Type B pancreatic cell (in vitro differentiated cells): ENCODE data around the gene BPI. TPM values are rescaled to one million over a fixed set of nuclear protein-coding genes. Genes with fewer than 3 reads are reported as not detected.

Experiments
- DNase-seq: peaks from one replicate; pipeline ENCODE4 v3.0.0; 2021; ENCODE audit warnings: mixed read lengths; ENCODE audit not compliant: unreplicated experiment; ENCODE audit errors: extremely low spot score
- H3K27ac Mint-ChIP-seq: 2 replicates; pipeline ENCODE4 v1.8.0; 2021; ENCODE audit warnings: mild to moderate bottlenecking, mixed read lengths
- H3K27me3 Mint-ChIP-seq: 2 replicates; pipeline ENCODE4 v1.8.0; 2021; ENCODE audit warnings: mixed read lengths
- H3K36me3 Mint-ChIP-seq: 2 replicates; pipeline ENCODE4 v1.8.0; 2021; ENCODE audit warnings: mixed read lengths
- H3K4me1 Mint-ChIP-seq: one replicate; pipeline ENCODE4 v1.8.0; 2021; ENCODE audit warnings: mixed read lengths; ENCODE audit not compliant: unreplicated experiment
- H3K4me3 Mint-ChIP-seq: 2 replicates; pipeline ENCODE4 v1.8.0; 2021; ENCODE audit warnings: mild to moderate bottlenecking, mixed read lengths
- H3K9me3 Mint-ChIP-seq: 2 replicates; pipeline ENCODE4 v1.8.0; 2021; ENCODE audit warnings: mixed read lengths
- total RNA-seq: library from RNA; stranded (reverse); gene quantifications from 2 replicates; pipeline ENCODE4 v1.2.1, GENCODE V29; 2021; ENCODE audit warnings: low replicate concordance
- TF ChIP-seq, protein P1 (sequence below): fragments of 200-600 bp; sonication (generic); conservative IDR thresholded peaks from 2 replicates; pipeline ENCODE4 v1.5.0; 2021; ENCODE audit warnings: antibody characterized with exemption, mild to moderate bottlenecking

The BPI gene
- total RNA-seq, 1 donor from 2014 or later, result 0.17 TPM

DNA sequence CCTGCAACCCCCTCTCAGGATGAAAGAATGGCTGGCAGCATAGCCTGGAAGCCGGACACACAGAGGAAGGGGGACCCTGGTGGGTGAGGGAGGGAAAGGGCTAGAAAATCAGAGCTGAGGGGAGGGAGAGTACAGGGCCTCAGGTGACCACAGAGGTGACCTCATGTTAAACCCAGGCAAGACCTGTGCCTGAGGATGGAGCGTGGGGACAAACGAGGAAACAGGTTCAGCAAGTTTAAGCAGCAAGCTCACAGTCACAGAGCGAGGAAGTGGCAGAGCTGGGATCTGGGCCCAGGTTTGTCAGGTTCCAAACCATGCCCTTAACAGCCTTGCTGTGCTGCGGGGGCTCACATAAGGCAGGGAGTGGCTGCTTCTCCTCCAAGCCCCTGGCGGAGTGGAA is 4.0 kb upstream of the BPI start:
- TF ChIP-seq, protein P1, sequence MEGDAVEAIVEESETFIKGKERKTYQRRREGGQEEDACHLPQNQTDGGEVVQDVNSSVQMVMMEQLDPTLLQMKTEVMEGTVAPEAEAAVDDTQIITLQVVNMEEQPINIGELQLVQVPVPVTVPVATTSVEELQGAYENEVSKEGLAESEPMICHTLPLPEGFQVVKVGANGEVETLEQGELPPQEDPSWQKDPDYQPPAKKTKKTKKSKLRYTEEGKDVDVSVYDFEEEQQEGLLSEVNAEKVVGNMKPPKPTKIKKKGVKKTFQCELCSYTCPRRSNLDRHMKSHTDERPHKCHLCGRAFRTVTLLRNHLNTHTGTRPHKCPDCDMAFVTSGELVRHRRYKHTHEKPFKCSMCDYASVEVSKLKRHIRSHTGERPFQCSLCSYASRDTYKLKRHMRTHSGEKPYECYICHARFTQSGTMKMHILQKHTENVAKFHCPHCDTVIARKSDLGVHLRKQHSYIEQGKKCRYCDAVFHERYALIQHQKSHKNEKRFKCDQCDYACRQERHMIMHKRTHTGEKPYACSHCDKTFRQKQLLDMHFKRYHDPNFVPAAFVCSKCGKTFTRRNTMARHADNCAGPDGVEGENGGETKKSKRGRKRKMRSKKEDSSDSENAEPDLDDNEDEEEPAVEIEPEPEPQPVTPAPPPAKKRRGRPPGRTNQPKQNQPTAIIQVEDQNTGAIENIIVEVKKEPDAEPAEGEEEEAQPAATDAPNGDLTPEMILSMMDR, result no peak
- Mint-ChIP-seq H3K27me3 (no peaks in the 10 kb centered on the region), H3K36me3 (no peaks in the 10 kb centered on the region), H3K9me3 (no peaks in the 10 kb centered on the region), H3K27ac (peak overlapping the region; percentile 53), H3K4me3 (no peak overlapping the region), H3K4me1 (peaks cover 11% of the 10 kb centered on the region)
- DNase-seq, result no peak

GRCh38 chr20:38300438-38300837 is 3.5 kb upstream of the BPI start:
- DNase-seq, result no peak
- Mint-ChIP-seq H3K27ac (peak overlapping the region; percentile 53), H3K36me3 (no peaks in the 10 kb centered on the region), H3K9me3 (no peaks in the 10 kb centered on the region), H3K27me3 (no peaks in the 10 kb centered on the region), H3K4me1 (peaks cover 11% of the 10 kb centered on the region), H3K4me3 (no peak overlapping the region)
- TF ChIP-seq, protein P1, result no peak

DNA sequence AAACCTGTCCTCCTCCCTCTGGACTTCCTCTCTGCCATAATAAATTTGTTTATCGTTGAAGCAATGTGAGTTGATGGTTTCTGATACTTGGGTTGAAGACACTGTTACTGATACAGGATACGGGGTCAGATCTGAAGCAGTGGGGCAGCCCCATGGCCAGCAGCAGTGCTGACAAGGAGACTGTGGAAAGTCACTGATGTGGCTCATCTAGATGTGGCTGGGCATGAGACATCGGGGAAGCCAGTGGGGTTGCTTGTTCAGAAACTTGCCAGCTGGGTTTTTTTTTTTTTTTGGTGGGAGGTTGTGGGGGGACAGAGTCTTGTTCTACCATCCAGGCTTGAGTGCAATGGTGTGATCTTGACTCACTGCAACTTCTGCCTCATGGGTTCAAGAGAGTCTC is 2.6 kb upstream of the BPI start:
- no peaks in the 10 kb centered on the region for H3K36me3 Mint-ChIP-seq
- no peak for DNase-seq
- peaks cover 13% of the 10 kb centered on the region for H3K4me1 Mint-ChIP-seq
- no peak overlapping the region for H3K27ac Mint-ChIP-seq
- H3K27me3 Mint-ChIP-seq, result no peaks in the 10 kb centered on the region
- H3K9me3 Mint-ChIP-seq, result no peaks in the 10 kb centered on the region
- TF ChIP-seq, protein P1, result no peak
- H3K4me3 Mint-ChIP-seq, result no peak overlapping the region

DNA sequence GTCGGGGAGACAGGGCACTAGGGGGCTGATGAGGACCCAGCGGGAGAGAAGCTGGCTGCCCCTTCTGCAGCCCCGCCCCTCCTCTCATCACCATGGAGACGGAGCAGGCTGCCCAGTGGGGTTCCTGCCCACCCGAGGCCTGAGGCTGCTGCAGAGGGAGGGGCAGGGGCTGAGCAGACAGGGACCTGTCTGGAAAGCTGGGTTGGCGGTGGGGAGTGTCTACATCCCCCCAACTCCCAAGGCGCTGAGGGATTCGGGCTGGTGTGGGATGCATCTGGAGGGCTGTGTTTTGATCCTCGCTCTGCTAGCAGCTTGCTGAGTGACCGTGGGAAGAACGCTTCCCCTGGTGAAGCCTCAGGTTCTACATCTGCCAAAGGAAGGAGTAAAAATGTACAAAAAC is 1.2 kb upstream of the BPI start:
- Mint-ChIP-seq H3K4me1 (peaks cover 15% of the 10 kb centered on the region), H3K27ac (no peak overlapping the region), H3K4me3 (no peak overlapping the region), H3K27me3 (no peaks in the 10 kb centered on the region), H3K9me3 (no peaks in the 10 kb centered on the region), H3K36me3 (no peaks in the 10 kb centered on the region)
- no peak for DNase-seq
- TF ChIP-seq, protein P1, result no peak

GRCh38 chr20:38304845-38305447 is 990 bp downstream of the BPI start:
- no peak overlapping the region for H3K27ac Mint-ChIP-seq
- H3K27me3 Mint-ChIP-seq, result no peaks in the 10 kb centered on the region
- H3K4me3 Mint-ChIP-seq, result no peak overlapping the region
- H3K9me3 Mint-ChIP-seq, result no peaks in the 10 kb centered on the region
- H3K36me3 Mint-ChIP-seq, result no peaks in the 10 kb centered on the region
- TF ChIP-seq, protein P1, result peak; percentile 59
- peaks cover 15% of the 10 kb centered on the region for H3K4me1 Mint-ChIP-seq
- DNase-seq, result no peak

DNA sequence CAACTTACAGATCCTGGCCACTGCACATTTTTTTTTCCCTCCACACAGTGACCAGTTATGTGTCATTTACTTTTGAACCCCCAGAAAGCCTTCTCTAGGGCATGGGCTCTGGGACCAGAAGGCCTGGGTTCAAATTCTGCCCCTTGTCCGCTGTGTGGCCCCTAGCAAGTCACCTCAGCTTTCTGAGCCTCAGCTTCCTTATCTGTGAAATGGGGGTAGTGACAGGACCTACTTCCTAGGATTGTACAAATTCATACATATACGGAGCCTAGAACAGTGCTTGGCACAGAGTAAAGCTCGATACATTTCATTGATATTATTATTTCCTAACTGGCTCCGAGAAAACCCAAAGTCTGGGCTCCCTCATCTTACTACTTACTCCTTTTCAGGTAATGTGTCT is 1.6 kb downstream of the BPI start:
- H3K4me1 Mint-ChIP-seq, result peaks cover 16% of the 10 kb centered on the region
- peaks cover 1% of the 10 kb centered on the region for H3K27me3 Mint-ChIP-seq
- H3K9me3 Mint-ChIP-seq, result no peaks in the 10 kb centered on the region
- H3K36me3 Mint-ChIP-seq, result no peaks in the 10 kb centered on the region
- no peak for DNase-seq
- TF ChIP-seq, protein P1, result no peak
- no peak overlapping the region for H3K27ac Mint-ChIP-seq
- no peak overlapping the region for H3K4me3 Mint-ChIP-seq
